GM19023 (cell line): ENCODE data around the gene POLD2.
"Not testable (repeated sequence)": the region's sequence is repeated elsewhere in the genome, so short reads cannot be mapped to it uniquely, and the experiment has no call there.

ENCODE experiments used
- ATAC-seq: cut with Tn5 transposase; IDR thresholded peaks from one replicate; pipeline ENCODE4 v1.9.1; 2021; ENCODE audit warnings: mild to moderate bottlenecking, moderate library complexity; ENCODE audit not compliant: unreplicated experiment

Gene POLD2

GRCh38 chr7:44123190-44124003 lies at the start of gene POLD2:
Gene POLD2, minus strand, starts transcription at chr7:44123548. Its CDS starts 1,495 bp downstream, at chr7:44122053.
- peak; percentile 99 for ATAC-seq

GRCh38 chr7:44172803-44173424 lies 49.6 kb upstream of the POLD2 start:
- ATAC-seq = no peak

GRCh38 chr7:44172352-44172751 lies 49.0 kb upstream of the POLD2 start:
- ATAC-seq = no peak

GRCh38 chr7:44171901-44172300 lies 48.6 kb upstream of the POLD2 start:
- not testable (repeated sequence) for ATAC-seq

GRCh38 chr7:44167920-44168319 lies 44.6 kb upstream of the POLD2 start:
- ATAC-seq = no peak

GRCh38 chr7:44163591-44163990 lies 40.2 kb upstream of the POLD2 start:
- no peak for ATAC-seq

GRCh38 chr7:44162785-44163395 lies 39.5 kb upstream of the POLD2 start:
- no peak for ATAC-seq

- no peak for ATAC-seq
These were observed 38.8 kb upstream of the POLD2 start for GRCh38 chr7:44162179-44162578.

- no peak for ATAC-seq
These were observed 38.0 kb upstream of the POLD2 start for GRCh38 chr7:44161371-44161770.

GRCh38 chr7:44159824-44160630 lies 36.7 kb upstream of the POLD2 start:
- no peak for ATAC-seq

- ATAC-seq = no peak
These were observed 35.7 kb upstream of the POLD2 start for GRCh38 chr7:44158873-44159631.

- no peak for ATAC-seq
These were observed 34.9 kb upstream of the POLD2 start for GRCh38 chr7:44158096-44158872.

- no peak for ATAC-seq
These were observed 34.0 kb upstream of the POLD2 start for GRCh38 chr7:44157116-44158080.

- ATAC-seq = no peak
These were observed 33.2 kb upstream of the POLD2 start for GRCh38 chr7:44156453-44157010.

- no peak for ATAC-seq
These were observed 32.1 kb upstream of the POLD2 start for GRCh38 chr7:44155191-44156185.

- no peak for ATAC-seq
These were observed 31.4 kb upstream of the POLD2 start for GRCh38 chr7:44154703-44155102.

GRCh38 chr7:44153948-44154335 lies 30.6 kb upstream of the POLD2 start:
- no peak for ATAC-seq
